HCT116 (cell line): ENCODE measurements around the gene CAPN3. TPM values are rescaled to one million over a fixed set of nuclear protein-coding genes. Genes with fewer than 3 reads are reported as not detected.

Experiments used
- ATAC-seq: fragments of 200-7000 bp; cut with Tn5 transposase; 2 replicates; pipeline ENCODE4 v1.9.1; 2020; ENCODE audit warnings: mild to moderate bottlenecking, moderate library complexity
- BruUV-seq: library from RNA; stranded (reverse); fragments of 400-500 nt; replicated peaks from 2 replicates; lab custom pipeline; 2021; lab: Mats Ljungman, UMichigan
- CTCF ChIA-PET: fragments of 300-600 bp; sonication (Branson Sonifier 250); formaldehyde crosslinking; loops from one replicate; lab custom pipeline; 2021; ENCODE audit warnings: antibody characterized with exemption; lab: Charles Lee
- POLR2A ChIA-PET: fragments of 300-600, 350-600 bp; sonication (Branson Sonifier 250); formaldehyde crosslinking; loops from one replicate; lab custom pipeline; 2021; ENCODE audit warnings: antibody characterized with exemption; lab: Charles Lee
- RAD21 ChIA-PET, 2 experiments: fragments of 300-600 bp; sonication (Branson Sonifier 250); formaldehyde crosslinking; loops; one replicate each; lab custom pipeline; 2023; ENCODE audit warnings: low total read pairs in 2 of 2; ENCODE audit not compliant: uncharacterized antibody in 2 of 2, unreplicated experiment in 2 of 2, low non-redundant PET in 1 of 2; lab: Charles Lee
- DNase-seq: peaks from one replicate; pipeline ENCODE4 v3.0.0-alpha.2; 2010; ENCODE audit warnings: low read depth, low spot score
- H2AFZ ChIP-seq: fragments of 200-600 bp; shearing (Covaris generic), sonication (generic); 2 replicates; pipeline ENCODE4 v1.6.1; 2017; ENCODE audit warnings: low read depth, mixed run types, mixed read lengths, antibody characterized with exemption, low read length; ENCODE audit not compliant: poor library complexity, severe bottlenecking
- H3K27ac ChIP-seq: 2 replicates; pipeline ENCODE4 v1.5.1; 2012; ENCODE audit warnings: low read depth, low read length
- H3K27me3 ChIP-seq: fragments of 200-600 bp; sonication (generic); 2 replicates; pipeline ENCODE4 v1.6.1; 2016; ENCODE audit warnings: mixed run types, low read length, mixed read lengths; ENCODE audit not compliant: insufficient read depth
- H3K36me3 ChIP-seq, 2 experiments: fragments of 200-500 bp in 1 of 2; fragments of 200-600 bp in 1 of 2; sonication (Bioruptor generic) in 1 of 2; sonication (generic) in 1 of 2; 2 replicates each; pipeline versions ENCODE4 v1.5.1 to v1.6.1; 2014 to 2016; ENCODE audit warnings: low read length in 2 of 2, inconsistent platforms in 1 of 2, mixed read lengths in 1 of 2, mixed run types in 1 of 2; ENCODE audit not compliant: insufficient read depth in 2 of 2, control insufficient read depth in 1 of 2
- H3K4me1 ChIP-seq, 2 experiments: fragments of 200-600 bp in 1 of 2; sonication (generic) in 1 of 2; 2 replicates each; pipeline versions ENCODE4 v1.5.1 to v1.6.1; 2012 to 2017; ENCODE audit warnings: low read length in 2 of 2, inconsistent platforms in 1 of 2, mild to moderate bottlenecking in 1 of 2, mixed read lengths in 1 of 2, mixed run types in 1 of 2, moderate library complexity in 1 of 2; ENCODE audit not compliant: insufficient read depth in 2 of 2, control insufficient read depth in 1 of 2
- H3K4me2 ChIP-seq: fragments of 200-600 bp; sonication (generic); 2 replicates; pipeline ENCODE4 v1.6.1; 2017; ENCODE audit warnings: mixed run types, low read length, mixed read lengths
- H3K4me3 ChIP-seq, 2 experiments: fragments of 200-600 bp in 1 of 2; sonication (generic) in 1 of 2; replicated peaks in 1 of 2; 2 replicates each; pipeline ENCODE4 v1.5.1; 2011 to 2016; ENCODE audit warnings: low read length in 2 of 2, control low read depth in 1 of 2, low read depth in 1 of 2, mild to moderate bottlenecking in 1 of 2, mixed read lengths in 1 of 2, mixed run types in 1 of 2
- H3K79me2 ChIP-seq: fragments of 200-600 bp; sonication (generic); 2 replicates; pipeline ENCODE4 v1.6.1; 2017; ENCODE audit warnings: mild to moderate bottlenecking, mixed run types, low read length, moderate library complexity, mixed read lengths; ENCODE audit not compliant: insufficient read depth
- H3K9ac ChIP-seq: fragments of 200-600 bp; sonication (generic); 2 replicates; pipeline ENCODE4 v1.6.1; 2016; ENCODE audit warnings: low read length, mixed read lengths
- H3K9me2 ChIP-seq: fragments of 200-600 bp; sonication (generic), shearing (Covaris generic); 2 replicates; pipeline ENCODE4 v1.6.1; 2017; ENCODE audit warnings: mixed run types, mild to moderate bottlenecking, moderate library complexity; ENCODE audit not compliant: insufficient read depth
- H3K9me3 ChIP-seq, 2 experiments: fragments of 200-500 bp in 1 of 2; fragments of 200-600 bp in 1 of 2; sonication (Bioruptor generic) in 1 of 2; sonication (generic) in 1 of 2; 2 replicates each; pipeline ENCODE4 v1.6.1; 2014 to 2017; ENCODE audit warnings: low read length in 2 of 2, mixed read lengths in 2 of 2, inconsistent platforms in 1 of 2, low read depth in 1 of 2, mild to moderate bottlenecking in 1 of 2, mixed run types in 1 of 2, moderate library complexity in 1 of 2; ENCODE audit not compliant: control insufficient read depth in 1 of 2, insufficient read depth in 1 of 2
- H4K20me1 ChIP-seq: fragments of 200-600 bp; sonication (generic), shearing (Covaris generic); 2 replicates; pipeline ENCODE4 v1.6.1; 2017; ENCODE audit warnings: mixed run types, mild to moderate bottlenecking, moderate library complexity; ENCODE audit not compliant: insufficient read depth
- CBX3 ChIP-seq: IDR thresholded peaks from 2 replicates; pipeline ENCODE4 v1.6.1; 2012; ENCODE audit warnings: low read depth
- CEBPB ChIP-seq: IDR thresholded peaks from 2 replicates; pipeline ENCODE4 v1.6.1; 2012; ENCODE audit warnings: low read depth
- ELF1 ChIP-seq: IDR thresholded peaks from 2 replicates; pipeline ENCODE4 v1.6.1; 2012; ENCODE audit warnings: low read depth, borderline replicate concordance
- EZH2 ChIP-seq: fragments of 200-600 bp; sonication (generic); IDR thresholded peaks from 2 replicates; pipeline ENCODE4 v1.6.1; 2017; ENCODE audit warnings: antibody characterized with exemption, mixed run types
- EZH2phosphoT487 ChIP-seq: fragments of 200-600 bp; IDR thresholded peaks from 2 replicates; pipeline ENCODE4 v1.6.1; 2018; ENCODE audit warnings: antibody characterized with exemption, borderline replicate concordance
- FOSL1 ChIP-seq: IDR thresholded peaks from 2 replicates; pipeline ENCODE4 v1.6.1; 2012; ENCODE audit warnings: low read depth
- JUND ChIP-seq: IDR thresholded peaks from 2 replicates; pipeline ENCODE4 v1.6.1; 2012
- POLR2AphosphoS5 ChIP-seq: IDR thresholded peaks from 2 replicates; pipeline ENCODE4 v1.6.1; 2011; ENCODE audit warnings: mild to moderate bottlenecking, low read depth, low read length, moderate library complexity
- RAD21 ChIP-seq: IDR thresholded peaks from 2 replicates; pipeline ENCODE4 v1.6.1; 2012; ENCODE audit warnings: low read depth, mild to moderate bottlenecking
- SIN3A ChIP-seq: IDR thresholded peaks from 2 replicates; pipeline ENCODE4 v1.6.1; 2012; ENCODE audit warnings: low read depth
- SP1 ChIP-seq: IDR thresholded peaks from 2 replicates; pipeline ENCODE4 v1.6.1; 2012; ENCODE audit warnings: low read depth
- SRF ChIP-seq: IDR thresholded peaks from 2 replicates; pipeline ENCODE4 v1.6.1; 2012; ENCODE audit warnings: low read depth
- TCF7L2 ChIP-seq: IDR thresholded peaks from 2 replicates; pipeline ENCODE4 v1.7.0; 2011; ENCODE audit warnings: borderline replicate concordance, inconsistent platforms; ENCODE audit not compliant: insufficient read depth, insufficient read length; ENCODE audit errors: extremely low read depth
- YY1 ChIP-seq: IDR thresholded peaks from 2 replicates; pipeline ENCODE4 v1.6.1; 2011; ENCODE audit warnings: low read length, low read depth, moderate library complexity, mild to moderate bottlenecking; ENCODE audit not compliant: insufficient replicate concordance; ENCODE audit errors: extremely low read depth
- ZNF274 ChIP-seq: fragments of 200-500 bp; sonication (Bioruptor generic); IDR thresholded peaks from 2 replicates; pipeline ENCODE4 v1.6.1; 2014; ENCODE audit warnings: mild to moderate bottlenecking, low read depth, low read length, inconsistent platforms
- intact Hi-C: fragments of 100-400 bp; cut with micrococcal nuclease; formaldehyde crosslinking; loops from 2 replicates; pipeline ENCODE4 v1.10.0; 2022
- total RNA-seq: library from RNA; stranded (reverse); gene quantifications from one replicate; pipeline ENCODE4 v1.2.1, GENCODE V29; 2021; ENCODE audit not compliant: unreplicated experiment
- TF ChIP-seq, protein P1 (sequence below): IDR thresholded peaks from 2 replicates; pipeline ENCODE4 v1.6.1; 2012
- TF ChIP-seq, protein P2 (sequence below), 3 experiments: fragments of 200-600 bp in 1 of 3; sonication (generic) in 1 of 3; IDR thresholded peaks in 2 of 3; conservative IDR thresholded peaks in 1 of 3; 2 replicates each; pipeline ENCODE4 v1.5.1; 2012 to 2017; ENCODE audit warnings: low read depth in 2 of 3, low read length in 2 of 3, antibody characterized with exemption in 1 of 3, borderline replicate concordance in 1 of 3, control low read depth in 1 of 3, mild to moderate bottlenecking in 1 of 3, mixed read lengths in 1 of 3, mixed run types in 1 of 3, moderate library complexity in 1 of 3; ENCODE audit not compliant: insufficient read depth in 1 of 3
- TF ChIP-seq, protein P3 (sequence below): IDR thresholded peaks from 2 replicates; pipeline ENCODE4 v1.6.1; 2012; ENCODE audit warnings: low read depth
- TF ChIP-seq, protein P4 (sequence below): IDR thresholded peaks from 2 replicates; pipeline ENCODE4 v1.6.1; 2012

Gene CAPN3
- total RNA-seq, 1 experiment from 2014 or later: 1.8 TPM

DNA sequence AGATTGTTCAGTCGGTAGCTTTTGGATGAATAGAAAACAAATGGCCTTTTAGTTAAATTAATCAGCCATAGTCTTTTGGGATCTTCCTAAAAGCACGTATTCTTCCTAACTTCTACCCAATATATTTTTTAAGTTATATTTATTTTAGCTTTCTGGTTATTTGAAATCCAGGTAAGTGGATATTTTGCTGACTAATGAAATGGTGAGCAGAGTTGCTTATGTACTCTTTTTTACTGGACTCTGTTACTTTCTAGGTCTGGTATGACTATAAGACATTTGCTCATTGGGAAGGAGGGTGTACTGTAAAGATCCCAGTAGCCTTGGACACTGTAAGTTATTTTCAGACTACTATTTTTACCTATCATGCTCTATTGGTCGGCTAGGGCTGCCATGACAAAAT is 13.8 kb upstream of the CAPN3 start:
- H4K20me1 ChIP-seq: no peaks in the 10 kb centered on the region

More for the DNA sequence above, 13.8 kb upstream of the CAPN3 start:
- Histone ChIP-seq H3K79me2 (no peaks in the 10 kb centered on the region), H3K4me1 (no peaks in the 10 kb centered on the region), H3K27me3 (no peaks in the 10 kb centered on the region), H3K4me2 (no peak overlapping the region), H3K4me3 (no peak overlapping the region), H2AFZ (no peak overlapping the region), H3K9me3 (no peaks in the 10 kb centered on the region), H3K36me3 (no peaks in the 10 kb centered on the region), H3K9ac (no peak overlapping the region), H3K9me2 (no peaks in the 10 kb centered on the region), H3K27ac (no peak overlapping the region)
- intact Hi-C loops: no loop called here
- DNase-seq: no peak
- ChIA-PET POLR2A (no interaction called here), CTCF (no interaction called here), RAD21 (no interaction called here)
- BruUV-seq: no TSS peak
- TF ChIP-seq, protein P1, sequence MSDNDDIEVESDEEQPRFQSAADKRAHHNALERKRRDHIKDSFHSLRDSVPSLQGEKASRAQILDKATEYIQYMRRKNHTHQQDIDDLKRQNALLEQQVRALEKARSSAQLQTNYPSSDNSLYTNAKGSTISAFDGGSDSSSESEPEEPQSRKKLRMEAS: no peak
- TF ChIP-seq, protein P2, sequence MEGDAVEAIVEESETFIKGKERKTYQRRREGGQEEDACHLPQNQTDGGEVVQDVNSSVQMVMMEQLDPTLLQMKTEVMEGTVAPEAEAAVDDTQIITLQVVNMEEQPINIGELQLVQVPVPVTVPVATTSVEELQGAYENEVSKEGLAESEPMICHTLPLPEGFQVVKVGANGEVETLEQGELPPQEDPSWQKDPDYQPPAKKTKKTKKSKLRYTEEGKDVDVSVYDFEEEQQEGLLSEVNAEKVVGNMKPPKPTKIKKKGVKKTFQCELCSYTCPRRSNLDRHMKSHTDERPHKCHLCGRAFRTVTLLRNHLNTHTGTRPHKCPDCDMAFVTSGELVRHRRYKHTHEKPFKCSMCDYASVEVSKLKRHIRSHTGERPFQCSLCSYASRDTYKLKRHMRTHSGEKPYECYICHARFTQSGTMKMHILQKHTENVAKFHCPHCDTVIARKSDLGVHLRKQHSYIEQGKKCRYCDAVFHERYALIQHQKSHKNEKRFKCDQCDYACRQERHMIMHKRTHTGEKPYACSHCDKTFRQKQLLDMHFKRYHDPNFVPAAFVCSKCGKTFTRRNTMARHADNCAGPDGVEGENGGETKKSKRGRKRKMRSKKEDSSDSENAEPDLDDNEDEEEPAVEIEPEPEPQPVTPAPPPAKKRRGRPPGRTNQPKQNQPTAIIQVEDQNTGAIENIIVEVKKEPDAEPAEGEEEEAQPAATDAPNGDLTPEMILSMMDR (IDR thresholded peaks at IDR 0.05 in 2 of 3, conservative IDR thresholded peaks at IDR 0.05 in 1 of 3; ENCODE audit: borderline replicate concordance in 1 of 3, insufficient read depth in 1 of 3, low read depth in 2 of 3, low read length in 2 of 3): no peak
- TF ChIP-seq, protein P3, sequence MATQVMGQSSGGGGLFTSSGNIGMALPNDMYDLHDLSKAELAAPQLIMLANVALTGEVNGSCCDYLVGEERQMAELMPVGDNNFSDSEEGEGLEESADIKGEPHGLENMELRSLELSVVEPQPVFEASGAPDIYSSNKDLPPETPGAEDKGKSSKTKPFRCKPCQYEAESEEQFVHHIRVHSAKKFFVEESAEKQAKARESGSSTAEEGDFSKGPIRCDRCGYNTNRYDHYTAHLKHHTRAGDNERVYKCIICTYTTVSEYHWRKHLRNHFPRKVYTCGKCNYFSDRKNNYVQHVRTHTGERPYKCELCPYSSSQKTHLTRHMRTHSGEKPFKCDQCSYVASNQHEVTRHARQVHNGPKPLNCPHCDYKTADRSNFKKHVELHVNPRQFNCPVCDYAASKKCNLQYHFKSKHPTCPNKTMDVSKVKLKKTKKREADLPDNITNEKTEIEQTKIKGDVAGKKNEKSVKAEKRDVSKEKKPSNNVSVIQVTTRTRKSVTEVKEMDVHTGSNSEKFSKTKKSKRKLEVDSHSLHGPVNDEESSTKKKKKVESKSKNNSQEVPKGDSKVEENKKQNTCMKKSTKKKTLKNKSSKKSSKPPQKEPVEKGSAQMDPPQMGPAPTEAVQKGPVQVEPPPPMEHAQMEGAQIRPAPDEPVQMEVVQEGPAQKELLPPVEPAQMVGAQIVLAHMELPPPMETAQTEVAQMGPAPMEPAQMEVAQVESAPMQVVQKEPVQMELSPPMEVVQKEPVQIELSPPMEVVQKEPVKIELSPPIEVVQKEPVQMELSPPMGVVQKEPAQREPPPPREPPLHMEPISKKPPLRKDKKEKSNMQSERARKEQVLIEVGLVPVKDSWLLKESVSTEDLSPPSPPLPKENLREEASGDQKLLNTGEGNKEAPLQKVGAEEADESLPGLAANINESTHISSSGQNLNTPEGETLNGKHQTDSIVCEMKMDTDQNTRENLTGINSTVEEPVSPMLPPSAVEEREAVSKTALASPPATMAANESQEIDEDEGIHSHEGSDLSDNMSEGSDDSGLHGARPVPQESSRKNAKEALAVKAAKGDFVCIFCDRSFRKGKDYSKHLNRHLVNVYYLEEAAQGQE: no peak
- no peak for TF ChIP-seq JUND
- TF ChIP-seq, protein P4, sequence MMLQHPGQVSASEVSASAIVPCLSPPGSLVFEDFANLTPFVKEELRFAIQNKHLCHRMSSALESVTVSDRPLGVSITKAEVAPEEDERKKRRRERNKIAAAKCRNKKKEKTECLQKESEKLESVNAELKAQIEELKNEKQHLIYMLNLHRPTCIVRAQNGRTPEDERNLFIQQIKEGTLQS: no peak
- TF ChIP-seq SP1: no peak
- no peak for TF ChIP-seq FOSL1
- no peak for TF ChIP-seq ZNF274
- no peak for TF ChIP-seq YY1
- TF ChIP-seq SIN3A: no peak
- TF ChIP-seq EZH2phosphoT487: no peak
- no peak for TF ChIP-seq POLR2AphosphoS5
- no peak for TF ChIP-seq SRF
- TF ChIP-seq TCF7L2: no peak
- no peak for TF ChIP-seq CEBPB
- TF ChIP-seq CBX3: no peak
- TF ChIP-seq RAD21: no peak
- TF ChIP-seq EZH2: no peak
- no peak for TF ChIP-seq ELF1
- no peak for ATAC-seq
